HG03439 (cell line): ENCODE measurements around the gene ELF5.

Experiments used
- ATAC-seq: cut with Tn5 transposase; IDR thresholded peaks from one replicate; pipeline ENCODE4 v1.9.1; 2021; ENCODE audit warnings: mild to moderate bottlenecking, moderate library complexity; ENCODE audit not compliant: unreplicated experiment

ELF5 gene

GRCh38 chr11:34493926-34494595 lies 19.5 kb downstream of the ELF5 start:
- ATAC-seq = no peak

- no peak for ATAC-seq
These were observed 20.1 kb downstream of the ELF5 start for GRCh38 chr11:34493468-34493867.

GRCh38 chr11:34492806-34493414 lies 20.7 kb downstream of the ELF5 start:
- no peak for ATAC-seq

GRCh38 chr11:34490304-34490703 lies 23.3 kb downstream of the ELF5 start:
- ATAC-seq = no peak

- ATAC-seq = no peak
These were observed 24.6 kb downstream of the ELF5 start for GRCh38 chr11:34488855-34489557.

GRCh38 chr11:34487430-34487829 lies 26.2 kb downstream of the ELF5 start:
- ATAC-seq = no peak

GRCh38 chr11:34483106-34483874 lies 30.3 kb downstream of the ELF5 start:
- no peak for ATAC-seq

- ATAC-seq = no peak
These were observed 32.3 kb downstream of the ELF5 start for GRCh38 chr11:34481307-34481706.

- no peak for ATAC-seq
These were observed 33.3 kb downstream of the ELF5 start for GRCh38 chr11:34480314-34480713.

GRCh38 chr11:34478845-34479663 lies 34.5 kb downstream of the ELF5 start:
- ATAC-seq = no peak

- no peak for ATAC-seq
These were observed 36.7 kb downstream of the ELF5 start for GRCh38 chr11:34476849-34477248.

- no peak for ATAC-seq
These were observed 37.9 kb downstream of the ELF5 start for GRCh38 chr11:34475656-34476055.

- ATAC-seq = no peak
These were observed 39.9 kb downstream of the ELF5 start for GRCh38 chr11:34473603-34474169.

GRCh38 chr11:34468209-34468841 lies 45.3 kb downstream of the ELF5 start:
- no peak for ATAC-seq

- no peak for ATAC-seq
These were observed 46.6 kb downstream of the ELF5 start for GRCh38 chr11:34466802-34467488.

GRCh38 chr11:34464591-34465051 lies 49.0 kb downstream of the ELF5 start:
- ATAC-seq = no peak

GRCh38 chr11:34461215-34461614 lies 52.4 kb downstream of the ELF5 start:
- ATAC-seq = no peak

- no peak for ATAC-seq
These were observed 53.3 kb downstream of the ELF5 start for GRCh38 chr11:34460278-34460677.

- no peak for ATAC-seq
These were observed 54.0 kb downstream of the ELF5 start for GRCh38 chr11:34459507-34460162.
